GM12878 (cell line): ENCODE data around the gene SBNO2. TPM values are rescaled to one million over a fixed set of nuclear protein-coding genes. Genes with fewer than 3 reads are reported as not detected.

ENCODE experiments used
- ATAC-seq: fragments of 200-7000 bp; cut with Tn5 transposase; 3 replicates; pipeline ENCODE4 v1.9.1; 2020; ENCODE audit warnings: mild to moderate bottlenecking, moderate library complexity
- BruUV-seq: library from RNA; stranded (reverse); fragments of 400-500 nt; replicated peaks from 2 replicates; lab custom pipeline; 2021; lab: Mats Ljungman, UMichigan
- CTCF ChIA-PET: fragments of 300-600 bp; sonication (Branson Sonifier 250); formaldehyde crosslinking; extraction: SDS; loops from one replicate; lab custom pipeline; 2021; ENCODE audit warnings: inconsistent platforms; lab: Yijun Ruan, JAX
- POLR2A ChIA-PET: fragments of 350-600 bp; formaldehyde crosslinking; extraction: SDS; loops from one replicate; lab custom pipeline; 2021; ENCODE audit warnings: inconsistent platforms; lab: Charles Lee
- RAD21 ChIA-PET: fragments of 300-600 bp; sonication (Branson Sonifier 250); formaldehyde crosslinking; loops from one replicate; lab custom pipeline; 2023; ENCODE audit warnings: antibody characterized with exemption; ENCODE audit not compliant: unreplicated experiment; lab: Charles Lee
- SMC1A ChIA-PET: fragments of 300-600 bp; sonication (Branson Sonifier 250); formaldehyde crosslinking; loops from one replicate; lab custom pipeline; 2023; ENCODE audit not compliant: unreplicated experiment, uncharacterized antibody; lab: Charles Lee
- DNase-seq: peaks from one replicate; pipeline ENCODE4 v3.0.0-alpha.2; 2011; ENCODE audit warnings: low read depth, low spot score
- FAIRE-seq: peaks from 3 replicates; lab custom pipeline; 2011; peaks lifted over from hg19 to GRCh38; lab: Jason Lieb, UNC
- H2AFZ ChIP-seq: 2 replicates; pipeline ENCODE4 v1.6.0; 2011; ENCODE audit warnings: low read depth, low read length, control low read depth; ENCODE audit not compliant: control insufficient read depth
- H3K27ac ChIP-seq: 2 replicates; pipeline ENCODE4 v1.5.1; 2011; ENCODE audit warnings: control low read depth; ENCODE audit not compliant: control insufficient read depth, insufficient read depth
- H3K27me3 ChIP-seq, 2 experiments: replicated peaks in 1 of 2; 2 replicates each; pipeline versions ENCODE4 v1.6.0 to v1.6.1; 2011; ENCODE audit warnings: low read length in 1 of 2; ENCODE audit not compliant: control insufficient read depth in 2 of 2, insufficient read depth in 2 of 2
- H3K36me3 ChIP-seq, 2 experiments: 2 replicates each; pipeline ENCODE4 v1.5.1; 2011; ENCODE audit warnings: low read length in 1 of 2; ENCODE audit not compliant: control insufficient read depth in 2 of 2, insufficient read depth in 2 of 2
- H3K4me1 ChIP-seq: 2 replicates; pipeline ENCODE4 v1.6.1; 2011; ENCODE audit warnings: mild to moderate bottlenecking, low read length, moderate library complexity, mixed read lengths; ENCODE audit not compliant: control insufficient read depth, insufficient read depth
- H3K4me2 ChIP-seq: 2 replicates; pipeline ENCODE4 v1.6.0; 2011; ENCODE audit warnings: control low read depth; ENCODE audit not compliant: control insufficient read depth, insufficient read depth
- H3K4me3 ChIP-seq: fragments of 200-600 bp; sonication (generic); 2 replicates; pipeline ENCODE4 v1.5.1; 2016
- H3K79me2 ChIP-seq: 2 replicates; pipeline ENCODE4 v1.6.0; 2011; ENCODE audit warnings: low read length; ENCODE audit not compliant: control insufficient read depth, insufficient read depth
- H3K9ac ChIP-seq: 2 replicates; pipeline ENCODE4 v1.8.0; 2011; ENCODE audit warnings: low read length, control low read depth, mixed read lengths; ENCODE audit not compliant: control insufficient read depth, insufficient read depth
- H3K9me3 ChIP-seq: replicated peaks from 3 replicates; pipeline ENCODE4 v1.5.1; 2011; ENCODE audit warnings: mild to moderate bottlenecking, low read length; ENCODE audit not compliant: control insufficient read depth, insufficient read depth
- H4K20me1 ChIP-seq: 2 replicates; pipeline ENCODE4 v1.6.0; 2011; ENCODE audit not compliant: control insufficient read depth, insufficient read depth
- BMI1 ChIP-seq: fragments of 450-650 bp; IDR thresholded peaks from 2 replicates; pipeline ENCODE4 v1.6.1; 2016; ENCODE audit warnings: mild to moderate bottlenecking, moderate library complexity, borderline replicate concordance
- CBX5 ChIP-seq: sonication (generic); IDR thresholded peaks from 2 replicates; pipeline ENCODE4 v1.6.1; 2016; ENCODE audit warnings: low read depth, moderate library complexity, mild to moderate bottlenecking, inconsistent platforms
- EGR1 ChIP-seq, 2 experiments: IDR thresholded peaks; 1 replicate in 1 of 2; 2 replicates in 1 of 2; pipeline ENCODE4 v1.6.1; 2011 to 2012; ENCODE audit warnings: low read depth in 2 of 2, low read length in 2 of 2, borderline replicate concordance in 1 of 2, mild to moderate bottlenecking in 1 of 2, moderate library complexity in 1 of 2
- FOXM1 ChIP-seq: IDR thresholded peaks from 2 replicates; pipeline ENCODE4 v1.6.1; 2012; ENCODE audit warnings: low read depth, mild to moderate bottlenecking, inconsistent platforms, low read length, moderate library complexity
- GATAD2B ChIP-seq: fragments of 450-650 bp; conservative IDR thresholded peaks from 2 replicates; pipeline ENCODE4 v1.6.1; 2017; ENCODE audit warnings: low read depth, mild to moderate bottlenecking, moderate library complexity
- HCFC1 ChIP-seq: fragments of 150-350 bp; IDR thresholded peaks from 2 replicates; pipeline ENCODE4 v1.6.1; 2014; ENCODE audit warnings: low read length
- HDAC2 ChIP-seq: fragments of 200-600 bp; sonication (generic); IDR thresholded peaks from 2 replicates; pipeline ENCODE4 v1.6.1; 2017
- JUND ChIP-seq: IDR thresholded peaks from 2 replicates; pipeline ENCODE4 v1.6.1; 2012; ENCODE audit warnings: low read depth, mild to moderate bottlenecking, low read length, improper control_type of control experiment, moderate library complexity
- NFIC ChIP-seq: IDR thresholded peaks from 2 replicates; pipeline ENCODE4 v1.6.1; 2012; ENCODE audit warnings: low read depth, mild to moderate bottlenecking, inconsistent platforms, low read length, moderate library complexity
- NFYA ChIP-seq: IDR thresholded peaks from 2 replicates; pipeline ENCODE4 v1.6.1; 2011; ENCODE audit warnings: low read depth, mild to moderate bottlenecking, low read length, improper control_type of control experiment, borderline replicate concordance
- NFYB ChIP-seq: IDR thresholded peaks from 2 replicates; pipeline ENCODE4 v1.6.1; 2011; ENCODE audit warnings: low read depth, mild to moderate bottlenecking, low read length, improper control_type of control experiment, moderate library complexity; ENCODE audit not compliant: insufficient read depth
- NR2C1 ChIP-seq: fragments of 450-650 bp; IDR thresholded peaks from 2 replicates; pipeline ENCODE4 v1.6.1; 2017; ENCODE audit warnings: antibody characterized with exemption, mild to moderate bottlenecking, moderate library complexity
- NR2C2 ChIP-seq: IDR thresholded peaks from 2 replicates; pipeline ENCODE4 v1.6.1; 2011; ENCODE audit warnings: borderline replicate concordance, low read depth; ENCODE audit not compliant: control insufficient read depth, insufficient read length
- PAX5 ChIP-seq: IDR thresholded peaks from 2 replicates; pipeline ENCODE4 v1.6.1; 2011; ENCODE audit warnings: low read depth, low read length, borderline replicate concordance
- RAD51 ChIP-seq: fragments of 450-650 bp; IDR thresholded peaks from 2 replicates; pipeline ENCODE4 v1.6.1; 2016; ENCODE audit warnings: moderate library complexity, mild to moderate bottlenecking, inconsistent platforms
- RBBP5 ChIP-seq: fragments of 200-600 bp; sonication (generic); conservative IDR thresholded peaks from 2 replicates; pipeline ENCODE4 v1.6.1; 2016
- RUNX3 ChIP-seq: IDR thresholded peaks from 2 replicates; pipeline ENCODE4 v1.6.1; 2012; ENCODE audit warnings: low read length, inconsistent platforms
- STAT1 ChIP-seq: fragments of 450-650 bp; conservative IDR thresholded peaks from 2 replicates; pipeline ENCODE4 v1.6.1; 2014; ENCODE audit warnings: antibody characterized with exemption, mild to moderate bottlenecking
- SUPT20H ChIP-seq: IDR thresholded peaks from 2 replicates; pipeline ENCODE4 v1.6.1; 2011; ENCODE audit warnings: low read depth, mild to moderate bottlenecking, low read length, moderate library complexity, borderline replicate concordance; ENCODE audit not compliant: control insufficient read depth
- WRNIP1 ChIP-seq: IDR thresholded peaks from 2 replicates; pipeline ENCODE4 v1.6.1; 2011; ENCODE audit warnings: low read depth, low read length, improper control_type of control experiment, borderline replicate concordance
- ZBED1 ChIP-seq: IDR thresholded peaks from 2 replicates; pipeline ENCODE4 v1.6.1; 2016; ENCODE audit warnings: borderline replicate concordance
- WGBS: methylation state at CpG from one replicate; pipeline ENCODE4 v1.1.6; 2016; ENCODE audit warnings: low lambda C conversion rate; ENCODE audit not compliant: insufficient replicate concordance, insufficient coverage; ENCODE audit errors: missing lambda C conversion rate; 5-methylcytosine and 5-hydroxymethylcytosine counted together
- in situ Hi-C: fragments of 300-500 bp; cut with MboI; formaldehyde crosslinking; loops from 9 replicates; pipeline ENCODE4 v1.14.3; 2018; ENCODE audit warnings: mixed read lengths
- intact Hi-C: fragments of 100-400 bp; cut with micrococcal nuclease; formaldehyde crosslinking; loops from one replicate; pipeline ENCODE4 v1.14.2; 2022; ENCODE audit not compliant: unreplicated experiment
- polyA plus RNA-seq, 11 experiments: library from polyadenylated mRNA; depleted of rRNA in 4 of 11; unstranded in 6 of 11; stranded (reverse) in 5 of 11; fragments of >200 nt; fragmentation: Nextera tagmentation in 4 of 11; fragmentation: Illumina TruSeq in 1 of 11; extraction: Ambion mirVana in 4 of 11; extraction: Trizol in 1 of 11; gene quantifications; 1 replicate in 1 of 11; 2 replicates in 10 of 11; pipeline versions ENCODE4 v1.2.1 to v1.2.3, GENCODE V29; 2011 to 2016; ENCODE audit warnings: inconsistent platforms in 2 of 11, missing spikeins in 2 of 11, low read depth in 1 of 11
- total RNA-seq, 4 experiments: library from RNA; depleted of rRNA in 3 of 4; stranded (reverse); fragments of >200 nt in 3 of 4; fragmentation: Illumina TruSeq in 1 of 4; extraction: Trizol in 1 of 4; gene quantifications; 2 replicates each; pipeline versions ENCODE4 v1.2.1 to v1.2.3, GENCODE V29; 2013 to 2021
- TF ChIP-seq, protein P1 (sequence below): fragments of 450-650 bp; IDR thresholded peaks from 2 replicates; pipeline ENCODE4 v1.6.1; 2017; ENCODE audit warnings: mild to moderate bottlenecking, moderate library complexity

The SBNO2 gene
- total and polyA plus RNA-seq, 10 of the 15 experiments (the other 5 are each of a cell fraction or from before 2014, with no cell fraction given): 0.08 to 44.6 (median 5.4) TPM

GRCh38 chr19:1087813-1088415, 86.2 kb downstream of the SBNO2 start:
- intact Hi-C loops: no loop called here
- peaks cover 15 to 52% of the 10 kb centered on the region in 2 experiments for H3K36me3 ChIP-seq
- peaks cover 29% of the 10 kb centered on the region for H3K4me1 ChIP-seq
- ChIA-PET RAD21 (interaction anchor here (0.6 to 1.7 kb wide), 5 partner anchors 10 to 170 kb away, joined by 3 to 8 read pairs (median 4); partner anchors contain the start of gene ARHGAP45), CTCF (interaction anchor here (0.7 to 1.2 kb wide), 4 partner anchors 10 to 30 kb away, joined by 3 to 5 read pairs (median 4); no protein-coding TSS in a partner anchor), POLR2A (interaction anchor here (0.5 to 4.9 kb wide), 3 partner anchors 8 to 61 kb away, joined by 3 to 23 read pairs (median 7); partner anchors contain the start of gene CNN2), SMC1A (interaction anchor here (1.0 to 3.0 kb wide), 4 partner anchors 9 to 21 kb away, joined by 3 to 14 read pairs (median 7); partner anchors contain the start of gene ARHGAP45)
- peaks cover 1% of the 10 kb centered on the region for H3K79me2 ChIP-seq
- H3K27me3 ChIP-seq: no peaks in the 10 kb centered on the region
- H3K27ac ChIP-seq: peak overlapping the region; percentile 83
- peak overlapping the region; percentile 48 for H3K9ac ChIP-seq
- in situ Hi-C loops: no loop called here
- DNase-seq: no peak
- H2AFZ ChIP-seq: no peak overlapping the region
- no peak overlapping the region for H3K4me3 ChIP-seq
- TSS peak; percentile 48 for BruUV-seq
- peak; percentile 74 for FAIRE-seq
- H4K20me1 ChIP-seq: no peaks in the 10 kb centered on the region
- peak overlapping the region; percentile 50; the same call in 1 of the 2 replicates for H3K4me2 ChIP-seq
- H3K9me3 ChIP-seq: no peaks in the 10 kb centered on the region
- 7% methylated on average over 27 of the region's 27 CpGs for WGBS
- ATAC-seq: peak; percentile 66
- TF ChIP-seq JUND: no peak
- TF ChIP-seq NFIC: peak; percentile 15; the same call in 1 of the 2 replicates
- no peak for TF ChIP-seq BMI1
- TF ChIP-seq NFYB: no peak
- no peak for TF ChIP-seq WRNIP1
- TF ChIP-seq CBX5: no peak
- TF ChIP-seq NR2C2: no peak
- TF ChIP-seq PAX5: peak; percentile 33; the same call in 1 of the 2 replicates
- TF ChIP-seq ZBED1: no peak
- TF ChIP-seq NFYA: no peak
- TF ChIP-seq RAD51: no peak; the same call in 1 of the 2 replicates
- no peak for TF ChIP-seq GATAD2B
- no peak for TF ChIP-seq SUPT20H
- no peak for TF ChIP-seq HDAC2
- TF ChIP-seq NR2C1: no peak
- 0 out of 2 replicates have a peak, but pooled peaks have one; percentile 5 for TF ChIP-seq FOXM1
- no peak for TF ChIP-seq HCFC1
- TF ChIP-seq, protein P1, sequence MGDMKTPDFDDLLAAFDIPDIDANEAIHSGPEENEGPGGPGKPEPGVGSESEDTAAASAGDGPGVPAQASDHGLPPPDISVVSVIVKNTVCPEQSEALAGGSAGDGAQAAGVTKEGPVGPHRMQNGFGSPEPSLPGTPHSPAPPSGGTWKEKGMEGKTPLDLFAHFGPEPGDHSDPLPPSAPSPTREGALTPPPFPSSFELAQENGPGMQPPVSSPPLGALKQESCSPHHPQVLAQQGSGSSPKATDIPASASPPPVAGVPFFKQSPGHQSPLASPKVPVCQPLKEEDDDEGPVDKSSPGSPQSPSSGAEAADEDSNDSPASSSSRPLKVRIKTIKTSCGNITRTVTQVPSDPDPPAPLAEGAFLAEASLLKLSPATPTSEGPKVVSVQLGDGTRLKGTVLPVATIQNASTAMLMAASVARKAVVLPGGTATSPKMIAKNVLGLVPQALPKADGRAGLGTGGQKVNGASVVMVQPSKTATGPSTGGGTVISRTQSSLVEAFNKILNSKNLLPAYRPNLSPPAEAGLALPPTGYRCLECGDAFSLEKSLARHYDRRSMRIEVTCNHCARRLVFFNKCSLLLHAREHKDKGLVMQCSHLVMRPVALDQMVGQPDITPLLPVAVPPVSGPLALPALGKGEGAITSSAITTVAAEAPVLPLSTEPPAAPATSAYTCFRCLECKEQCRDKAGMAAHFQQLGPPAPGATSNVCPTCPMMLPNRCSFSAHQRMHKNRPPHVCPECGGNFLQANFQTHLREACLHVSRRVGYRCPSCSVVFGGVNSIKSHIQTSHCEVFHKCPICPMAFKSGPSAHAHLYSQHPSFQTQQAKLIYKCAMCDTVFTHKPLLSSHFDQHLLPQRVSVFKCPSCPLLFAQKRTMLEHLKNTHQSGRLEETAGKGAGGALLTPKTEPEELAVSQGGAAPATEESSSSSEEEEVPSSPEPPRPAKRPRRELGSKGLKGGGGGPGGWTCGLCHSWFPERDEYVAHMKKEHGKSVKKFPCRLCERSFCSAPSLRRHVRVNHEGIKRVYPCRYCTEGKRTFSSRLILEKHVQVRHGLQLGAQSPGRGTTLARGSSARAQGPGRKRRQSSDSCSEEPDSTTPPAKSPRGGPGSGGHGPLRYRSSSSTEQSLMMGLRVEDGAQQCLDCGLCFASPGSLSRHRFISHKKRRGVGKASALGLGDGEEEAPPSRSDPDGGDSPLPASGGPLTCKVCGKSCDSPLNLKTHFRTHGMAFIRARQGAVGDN: peak; percentile 91
- no peak for TF ChIP-seq STAT1
- TF ChIP-seq RBBP5: no peak
- TF ChIP-seq RUNX3: peak; percentile 83
- peak in 1 of 2 experiments; percentile 3; a peak in 1 of 3 replicates for TF ChIP-seq EGR1 (IDR thresholded peaks at IDR 0.05; ENCODE audit: borderline replicate concordance in 1 of 2, low read depth in 2 of 2, low read length in 2 of 2)
